Endodermal cell (in vitro differentiated cells): ENCODE measurements around the gene TCF7L2. TPM values are rescaled to one million over a fixed set of nuclear protein-coding genes. Genes with fewer than 3 reads are reported as not detected.
A peak's percentile ranks its signal among the peaks of the same experiment; 100 is the strongest.

Experiments used
- DNase-seq: peaks from one replicate; pipeline ENCODE4 v3.0.0-alpha.2; 2017
- H3K27ac ChIP-seq: 2 replicates; pipeline ENCODE4 v1.5.1; 2013; ENCODE audit warnings: mild to moderate bottlenecking, low read depth, low read length, moderate library complexity
- H3K27me3 ChIP-seq: 2 replicates; pipeline ENCODE4 v1.6.1; 2013; ENCODE audit warnings: mild to moderate bottlenecking, low read length, moderate library complexity; ENCODE audit not compliant: insufficient read depth, control insufficient read depth, poor library complexity, severe bottlenecking
- H3K36me3 ChIP-seq: 2 replicates; pipeline ENCODE4 v1.7.0; 2013; ENCODE audit warnings: mild to moderate bottlenecking, low read length, moderate library complexity; ENCODE audit not compliant: control insufficient read depth, insufficient read depth
- H3K4me1 ChIP-seq: one replicate; pipeline ENCODE4 v1.7.0; 2013; ENCODE audit warnings: low read length; ENCODE audit not compliant: control insufficient read depth, insufficient read depth
- H3K4me3 ChIP-seq: 2 replicates; pipeline ENCODE4 v1.5.1; 2013; ENCODE audit warnings: mild to moderate bottlenecking, low read length, moderate library complexity
- H3K9ac ChIP-seq: 2 replicates; pipeline ENCODE4 v1.6.1; 2013; ENCODE audit warnings: mild to moderate bottlenecking, low read length, moderate library complexity; ENCODE audit not compliant: poor library complexity, severe bottlenecking; ENCODE audit errors: extremely low read depth
- H3K9me3 ChIP-seq: 2 replicates; pipeline ENCODE4 v1.6.1; 2013; ENCODE audit warnings: mild to moderate bottlenecking, low read length, moderate library complexity; ENCODE audit not compliant: control insufficient read depth
- H3K27ac Mint-ChIP-seq: 2 replicates; pipeline ENCODE4 v1.8.0; 2020; ENCODE audit warnings: mixed read lengths
- H3K27me3 Mint-ChIP-seq: 2 replicates; pipeline ENCODE4 v1.8.0; 2021; ENCODE audit warnings: mild to moderate bottlenecking, mixed read lengths; ENCODE audit not compliant: insufficient read depth
- H3K36me3 Mint-ChIP-seq: 2 replicates; pipeline ENCODE4 v1.8.0; 2020; ENCODE audit warnings: low read depth, mixed read lengths
- H3K4me1 Mint-ChIP-seq: 2 replicates; pipeline ENCODE4 v1.8.0; 2020; ENCODE audit warnings: mixed read lengths
- H3K4me3 Mint-ChIP-seq: 2 replicates; pipeline ENCODE4 v1.8.0; 2020; ENCODE audit warnings: mild to moderate bottlenecking, moderate library complexity, mixed read lengths
- H3K9me3 Mint-ChIP-seq: 2 replicates; pipeline ENCODE4 v1.8.0; 2020; ENCODE audit warnings: mild to moderate bottlenecking, mixed read lengths
- CTCF ChIP-seq: fragments of 200-600 bp; sonication (generic); conservative IDR thresholded peaks from 2 replicates; pipeline ENCODE4 v1.5.0; 2021; ENCODE audit warnings: antibody characterized with exemption, mild to moderate bottlenecking
- WGBS, 2 experiments: methylation state at CpG; one replicate each; pipeline versions ENCODE4 v1.1.5 to v1.1.7; 2013; ENCODE audit warnings: missing lambda C conversion rate in 2 of 2, mixed read lengths in 1 of 2; ENCODE audit not compliant: insufficient coverage in 1 of 2, insufficient read length in 1 of 2; 5-methylcytosine and 5-hydroxymethylcytosine counted together
- total RNA-seq, 2 donors: library from RNA; stranded (reverse); fragmentation: NEBNext Ultra II Directional in 1 of 2; extraction: Animal tissue kit (Norgen Biotek cat#: 25700) in 1 of 2; gene quantifications; 2 replicates in 1 of 2; 3 replicates in 1 of 2; pipeline ENCODE4 v1.2.1, GENCODE V29; 2021

Gene TCF7L2
- total RNA-seq, 2 donors from 2014 or later: 73.2 to 105 TPM

GRCh38 chr10:113130014-113130641 is 180.1 kb downstream of the TCF7L2 start:
- no peak for TF ChIP-seq CTCF
- Mint-ChIP-seq H3K4me1 (peaks cover 85% of the 10 kb centered on the region), H3K9me3 (no peaks in the 10 kb centered on the region), H3K36me3 (peaks cover 11% of the 10 kb centered on the region), H3K4me3 (no peak overlapping the region), H3K27ac (no peak overlapping the region), H3K27me3 (no peaks in the 10 kb centered on the region)
- Histone ChIP-seq H3K9ac (no peak overlapping the region), H3K4me1 (peaks cover 34% of the 10 kb centered on the region), H3K36me3 (peaks cover 17% of the 10 kb centered on the region), H3K4me3 (no peak overlapping the region), H3K27ac (no peak overlapping the region), H3K9me3 (no peaks in the 10 kb centered on the region), H3K27me3 (no peaks in the 10 kb centered on the region)
- WGBS, 2 experiments: 96% methylated on average over 3 to 4 of the region's 5 CpGs
- no peak for DNase-seq

- no peaks in the 10 kb centered on the region for H3K9me3 Mint-ChIP-seq
- H3K27me3 Mint-ChIP-seq: no peaks in the 10 kb centered on the region
- peaks cover 82% of the 10 kb centered on the region for H3K4me1 Mint-ChIP-seq
- 76% methylated on average over 9 to 10 of the region's 10 CpGs for WGBS, 2 experiments
- Histone ChIP-seq H3K9me3 (no peaks in the 10 kb centered on the region), H3K9ac (no peak overlapping the region), H3K36me3 (peaks cover 21% of the 10 kb centered on the region), H3K27ac (no peak overlapping the region), H3K27me3 (no peaks in the 10 kb centered on the region), H3K4me1 (peaks cover 29% of the 10 kb centered on the region), H3K4me3 (no peak overlapping the region)
- no peak for DNase-seq
- H3K4me3 Mint-ChIP-seq: no peak overlapping the region
- TF ChIP-seq CTCF: no peak
- peaks cover 14% of the 10 kb centered on the region for H3K36me3 Mint-ChIP-seq
- H3K27ac Mint-ChIP-seq: no peak overlapping the region
These were observed 181.7 kb downstream of the TCF7L2 start for GRCh38 chr10:113131613-113132261.

GRCh38 chr10:113132591-113133121 is 182.6 kb downstream of the TCF7L2 start:
- no peaks in the 10 kb centered on the region for H3K27me3 Mint-ChIP-seq
- Histone ChIP-seq H3K9ac (no peak overlapping the region), H3K27ac (no peak overlapping the region)

More at GRCh38 chr10:113132591-113133121, 182.6 kb downstream of the TCF7L2 start:
- Histone ChIP-seq H3K36me3 (peaks cover 27% of the 10 kb centered on the region), H3K4me3 (no peak overlapping the region), H3K9me3 (no peaks in the 10 kb centered on the region), H3K27me3 (no peaks in the 10 kb centered on the region), H3K4me1 (peaks cover 29% of the 10 kb centered on the region)
- peaks cover 17% of the 10 kb centered on the region for H3K36me3 Mint-ChIP-seq
- DNase-seq: peak; percentile 87
- no peaks in the 10 kb centered on the region for H3K9me3 Mint-ChIP-seq
- H3K4me1 Mint-ChIP-seq: peaks cover 81% of the 10 kb centered on the region
- peak overlapping the region; percentile 82 for H3K27ac Mint-ChIP-seq
- WGBS, 2 experiments: 10 to 38% methylated on average over 7 to 11 of the region's 11 CpGs
- H3K4me3 Mint-ChIP-seq: no peak overlapping the region
- TF ChIP-seq CTCF: no peak
